Renal cortical epithelial cell (primary cell): Measurements from ENCODE around the gene EGFR. TPM values are rescaled to one million over a fixed set of nuclear protein-coding genes. Genes with fewer than 3 reads are reported as not detected.

Experiments used
- DNase-seq: peaks from one replicate; pipeline ENCODE4 v3.0.0-alpha.2; 2011; ENCODE audit warnings: low read depth
- total RNA-seq: library from RNA; depleted of rRNA; stranded (reverse); fragments of >200 nt; gene quantifications from 2 replicates; pipeline ENCODE4 v1.2.3, GENCODE V29; 2014

Gene EGFR
- total RNA-seq, 1 donor from 2014 or later: 97.1 TPM

GRCh38 chr7:55248526-55248925 is 229.7 kb downstream of the EGFR start:
- no peak for DNase-seq

GRCh38 chr7:55249332-55249731 is 230.5 kb downstream of the EGFR start:
- no peak for DNase-seq

- peak; percentile 16 for DNase-seq
Observed at GRCh38 chr7:55250313-55250712, 231.5 kb downstream of the EGFR start.

- DNase-seq: no peak
Observed at GRCh38 chr7:55251313-55251712, 232.5 kb downstream of the EGFR start.

- DNase-seq: no peak
Observed at GRCh38 chr7:55251911-55252310, 233.1 kb downstream of the EGFR start.

GRCh38 chr7:55252386-55252785 is 233.6 kb downstream of the EGFR start:
- no peak for DNase-seq

GRCh38 chr7:55253188-55253587 is 234.4 kb downstream of the EGFR start:
- DNase-seq: no peak

- no peak for DNase-seq
Observed at GRCh38 chr7:55254242-55254595, 235.4 kb downstream of the EGFR start.

- DNase-seq: peak; percentile 8
Observed at GRCh38 chr7:55254596-55255495, 236.0 kb downstream of the EGFR start.

GRCh38 chr7:55255496-55256445 is 237.0 kb downstream of the EGFR start:
- DNase-seq: peak; percentile 32

- DNase-seq: peak; percentile 40
Observed at GRCh38 chr7:55258631-55259030, 239.8 kb downstream of the EGFR start.

GRCh38 chr7:55260171-55260570 is 241.4 kb downstream of the EGFR start:
- no peak for DNase-seq

- DNase-seq: peak; percentile 16
Observed at GRCh38 chr7:55260676-55261385, 242.0 kb downstream of the EGFR start.
